ENCODE measurements around the gene ATP6V0A4. TPM values are rescaled to one million over a fixed set of nuclear protein-coding genes. Genes with fewer than 3 reads are reported as not detected.

ATP6V0A4 gene
- total RNA-seq (2014; rRNA removed; shearing (Covaris generic)) = not detected in 2 replicates

GRCh38 chr7:138797715-138798320 is at the start of gene ATP6V0A4, which contains the start of gene TMEM213:
ATP6V0A4 (minus strand) TSS chr7:138798196; CDS start chr7:138771247, 26,949 bp downstream.
TMEM213 (plus strand) TSS chr7:138797994; CDS start chr7:138798105, 111 bp downstream.
- in situ Hi-C loops (cut with HindIII; ENCODE audit: low sequenced_read_pairs) = no loop called here
- DNase-seq (ENCODE audit: low spot score) = no peak

GRCh38 chr7:138845711-138846110 is 47.7 kb upstream of the ATP6V0A4 start:
- no peak for DNase-seq (ENCODE audit: low spot score)
- in situ Hi-C loops (cut with HindIII; ENCODE audit: low sequenced_read_pairs) = no loop called here

GRCh38 chr7:138843632-138844580 is 45.9 kb upstream of the ATP6V0A4 start:
- in situ Hi-C loops (cut with HindIII; ENCODE audit: low sequenced_read_pairs) = no loop called here
- DNase-seq (ENCODE audit: low spot score) = no peak

GRCh38 chr7:138842111-138842510 is 44.1 kb upstream of the ATP6V0A4 start:
- DNase-seq (ENCODE audit: low spot score) = no peak
- in situ Hi-C loops (cut with HindIII; ENCODE audit: low sequenced_read_pairs) = no loop called here

- no peak for DNase-seq (ENCODE audit: low spot score)
- in situ Hi-C loops (cut with HindIII; ENCODE audit: low sequenced_read_pairs) = no loop called here
Observed at GRCh38 chr7:138838166-138838565, 40.2 kb upstream of the ATP6V0A4 start.

- DNase-seq (ENCODE audit: low spot score) = no peak
- in situ Hi-C loops (cut with HindIII; ENCODE audit: low sequenced_read_pairs) = no loop called here
Observed at GRCh38 chr7:138837627-138838026, 39.6 kb upstream of the ATP6V0A4 start.

GRCh38 chr7:138835087-138835486 is 37.1 kb upstream of the ATP6V0A4 start:
- in situ Hi-C loops (cut with HindIII; ENCODE audit: low sequenced_read_pairs) = no loop called here
- no peak for DNase-seq (ENCODE audit: low spot score)

GRCh38 chr7:138834583-138834982 is 36.6 kb upstream of the ATP6V0A4 start:
- no peak for DNase-seq (ENCODE audit: low spot score)
- in situ Hi-C loops (cut with HindIII; ENCODE audit: low sequenced_read_pairs) = no loop called here

GRCh38 chr7:138833596-138833995 is 35.6 kb upstream of the ATP6V0A4 start:
- no peak for DNase-seq (ENCODE audit: low spot score)
- in situ Hi-C loops (cut with HindIII; ENCODE audit: low sequenced_read_pairs) = no loop called here

GRCh38 chr7:138832966-138833365 is 35.0 kb upstream of the ATP6V0A4 start:
- DNase-seq (ENCODE audit: low spot score) = no peak
- in situ Hi-C loops (cut with HindIII; ENCODE audit: low sequenced_read_pairs) = no loop called here

- no peak for DNase-seq (ENCODE audit: low spot score)
- in situ Hi-C loops (cut with HindIII; ENCODE audit: low sequenced_read_pairs) = no loop called here
Observed at GRCh38 chr7:138829335-138829734, 31.3 kb upstream of the ATP6V0A4 start.

GRCh38 chr7:138828302-138828701 is 30.3 kb upstream of the ATP6V0A4 start:
- in situ Hi-C loops (cut with HindIII; ENCODE audit: low sequenced_read_pairs) = no loop called here
- DNase-seq (ENCODE audit: low spot score) = no peak

GRCh38 chr7:138825049-138825721 is 27.2 kb upstream of the ATP6V0A4 start:
- no peak for DNase-seq (ENCODE audit: low spot score)
- in situ Hi-C loops (cut with HindIII; ENCODE audit: low sequenced_read_pairs) = no loop called here

GRCh38 chr7:138822867-138823535 is 25.0 kb upstream of the ATP6V0A4 start:
- no peak for DNase-seq (ENCODE audit: low spot score)
- in situ Hi-C loops (cut with HindIII; ENCODE audit: low sequenced_read_pairs) = no loop called here

GRCh38 chr7:138821912-138822311 is 23.9 kb upstream of the ATP6V0A4 start:
- in situ Hi-C loops (cut with HindIII; ENCODE audit: low sequenced_read_pairs) = no loop called here
- no peak for DNase-seq (ENCODE audit: low spot score)

GRCh38 chr7:138819625-138820024 is 21.6 kb upstream of the ATP6V0A4 start:
- in situ Hi-C loops (cut with HindIII; ENCODE audit: low sequenced_read_pairs) = no loop called here
- no peak for DNase-seq (ENCODE audit: low spot score)

GRCh38 chr7:138816650-138817049 is 18.7 kb upstream of the ATP6V0A4 start:
- in situ Hi-C loops (cut with HindIII; ENCODE audit: low sequenced_read_pairs) = no loop called here
- DNase-seq (ENCODE audit: low spot score) = no peak

- no peak for DNase-seq (ENCODE audit: low spot score)
- in situ Hi-C loops (cut with HindIII; ENCODE audit: low sequenced_read_pairs) = no loop called here
Observed at GRCh38 chr7:138814816-138815332, 16.9 kb upstream of the ATP6V0A4 start.

- in situ Hi-C loops (cut with HindIII; ENCODE audit: low sequenced_read_pairs) = no loop called here
- DNase-seq (ENCODE audit: low spot score) = no peak
Observed at GRCh38 chr7:138813945-138814344, 15.9 kb upstream of the ATP6V0A4 start.

Measured in G401 (cell line).